Measurements from ENCODE around the gene PLCB2.

The PLCB2 gene

DNA sequence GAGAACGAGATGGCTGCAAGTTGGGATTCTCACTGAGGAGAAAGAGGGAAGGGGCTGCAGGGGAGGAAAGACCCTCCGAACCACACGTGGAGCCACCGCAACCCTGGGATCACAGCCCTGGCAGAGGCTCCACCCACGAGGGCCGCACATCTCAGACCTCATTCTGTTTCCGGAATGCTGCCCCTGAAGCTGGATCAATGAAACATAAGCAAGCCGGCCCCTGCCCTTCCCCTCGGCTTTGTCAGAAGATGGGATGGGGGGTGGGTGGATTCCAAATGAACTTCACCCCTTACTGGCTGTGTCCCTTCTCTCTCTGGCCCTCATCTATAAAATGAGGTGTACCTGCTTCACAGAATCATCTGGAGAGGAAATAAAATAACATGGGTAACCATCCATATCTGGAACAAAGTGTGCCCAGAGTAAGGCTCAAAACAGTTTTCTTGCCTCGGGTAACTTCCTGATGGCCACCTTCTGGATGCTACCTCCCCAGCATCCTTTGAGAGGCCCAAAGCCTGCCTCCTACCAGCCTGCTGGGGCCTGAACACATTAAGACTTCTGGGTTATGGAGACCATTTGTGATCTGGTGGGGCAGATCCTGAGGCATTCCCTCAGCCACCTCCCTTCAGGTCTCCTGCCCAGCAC, 37.6 kb upstream of the PLCB2 start:
- Mint-ChIP-seq H3K36me3 (ENCODE audit: low read depth) (no peaks in the 10 kb centered on the region), H3K4me1 (ENCODE audit: low read depth) (no peaks in the 10 kb centered on the region), H3K27ac (no peak overlapping the region), H3K4me3 (no peak overlapping the region), H3K9me3 (no peaks in the 10 kb centered on the region), H3K27me3 (no peaks in the 10 kb centered on the region)
- no peak for DNase-seq

DNA sequence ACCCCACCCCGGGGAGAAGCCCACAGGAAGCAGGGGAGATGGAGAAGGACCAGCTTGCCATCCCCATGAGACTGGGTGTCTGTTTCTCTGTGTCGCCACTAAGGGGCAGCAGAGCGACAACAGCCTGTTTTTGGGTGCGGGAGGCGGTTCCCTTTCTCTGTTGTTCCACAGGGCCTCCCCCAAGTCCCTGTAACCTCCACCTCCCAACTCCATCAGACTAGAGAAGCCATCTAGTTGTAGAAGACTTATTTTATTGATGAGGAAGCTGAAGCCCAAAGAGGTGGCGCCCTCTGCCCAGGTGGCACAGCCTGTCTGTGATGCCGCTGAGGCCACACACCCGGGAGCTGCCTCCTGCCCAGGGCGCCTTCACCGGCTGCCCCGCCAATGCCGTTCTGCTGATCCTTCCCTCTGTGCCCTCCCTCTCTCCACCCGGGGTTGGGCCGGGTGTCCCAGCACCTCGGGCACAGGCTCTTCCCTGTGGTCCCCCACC, 36.9 kb upstream of the PLCB2 start:
- H3K9me3 Mint-ChIP-seq = no peaks in the 10 kb centered on the region
- DNase-seq = peak; percentile 80
- H3K4me1 Mint-ChIP-seq (ENCODE audit: low read depth) = no peaks in the 10 kb centered on the region
- no peaks in the 10 kb centered on the region for H3K27me3 Mint-ChIP-seq
- no peaks in the 10 kb centered on the region for H3K36me3 Mint-ChIP-seq (ENCODE audit: low read depth)
- no peak overlapping the region for H3K27ac Mint-ChIP-seq
- no peak overlapping the region for H3K4me3 Mint-ChIP-seq

DNA sequence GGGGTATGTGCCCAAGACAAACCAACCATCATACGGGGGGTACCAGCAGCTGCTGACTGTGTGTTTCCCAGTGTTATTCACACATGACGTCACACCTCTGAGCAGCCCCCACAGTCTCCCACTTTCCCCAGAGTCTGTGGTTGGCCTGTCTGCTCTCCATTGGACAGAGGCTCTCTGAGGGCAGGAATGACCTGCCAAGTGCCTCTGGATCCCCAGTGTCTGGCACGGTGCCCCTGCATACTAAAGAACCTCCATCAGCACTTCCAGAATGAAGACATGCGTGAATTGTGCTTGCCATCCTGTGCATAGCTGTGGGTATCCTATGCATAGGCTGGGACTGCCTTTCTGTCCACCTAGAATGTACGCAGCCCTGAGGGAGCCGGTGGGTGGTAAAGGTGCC, 36.5 kb upstream of the PLCB2 start:
- Mint-ChIP-seq H3K27me3 (no peaks in the 10 kb centered on the region), H3K4me1 (ENCODE audit: low read depth) (no peaks in the 10 kb centered on the region), H3K4me3 (no peak overlapping the region), H3K36me3 (ENCODE audit: low read depth) (no peaks in the 10 kb centered on the region), H3K9me3 (no peaks in the 10 kb centered on the region), H3K27ac (no peak overlapping the region)
- no peak for DNase-seq

DNA sequence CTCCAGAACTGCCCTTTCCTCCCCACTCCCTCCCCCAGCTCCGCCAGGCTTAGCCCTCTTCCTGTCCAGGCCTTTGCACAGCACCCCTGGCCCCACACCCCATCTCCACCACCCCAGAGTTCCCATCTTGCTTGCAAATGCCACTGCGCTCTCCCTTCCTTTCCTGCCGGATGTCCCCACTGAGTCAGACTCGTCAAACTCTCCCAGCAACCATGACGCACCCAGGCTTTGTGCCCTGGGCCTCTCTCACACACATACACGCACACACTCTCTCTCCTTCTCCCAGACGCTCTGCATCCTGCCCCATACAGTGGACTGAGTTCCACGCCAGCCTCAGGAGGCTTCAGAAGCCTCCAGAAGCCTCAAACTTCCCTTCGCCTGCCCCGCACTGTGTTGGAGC, 35.8 kb upstream of the PLCB2 start:
- Mint-ChIP-seq H3K27ac (no peak overlapping the region), H3K9me3 (no peaks in the 10 kb centered on the region), H3K4me1 (ENCODE audit: low read depth) (no peaks in the 10 kb centered on the region), H3K4me3 (no peak overlapping the region), H3K36me3 (ENCODE audit: low read depth) (no peaks in the 10 kb centered on the region), H3K27me3 (no peaks in the 10 kb centered on the region)
- no peak for DNase-seq

DNA sequence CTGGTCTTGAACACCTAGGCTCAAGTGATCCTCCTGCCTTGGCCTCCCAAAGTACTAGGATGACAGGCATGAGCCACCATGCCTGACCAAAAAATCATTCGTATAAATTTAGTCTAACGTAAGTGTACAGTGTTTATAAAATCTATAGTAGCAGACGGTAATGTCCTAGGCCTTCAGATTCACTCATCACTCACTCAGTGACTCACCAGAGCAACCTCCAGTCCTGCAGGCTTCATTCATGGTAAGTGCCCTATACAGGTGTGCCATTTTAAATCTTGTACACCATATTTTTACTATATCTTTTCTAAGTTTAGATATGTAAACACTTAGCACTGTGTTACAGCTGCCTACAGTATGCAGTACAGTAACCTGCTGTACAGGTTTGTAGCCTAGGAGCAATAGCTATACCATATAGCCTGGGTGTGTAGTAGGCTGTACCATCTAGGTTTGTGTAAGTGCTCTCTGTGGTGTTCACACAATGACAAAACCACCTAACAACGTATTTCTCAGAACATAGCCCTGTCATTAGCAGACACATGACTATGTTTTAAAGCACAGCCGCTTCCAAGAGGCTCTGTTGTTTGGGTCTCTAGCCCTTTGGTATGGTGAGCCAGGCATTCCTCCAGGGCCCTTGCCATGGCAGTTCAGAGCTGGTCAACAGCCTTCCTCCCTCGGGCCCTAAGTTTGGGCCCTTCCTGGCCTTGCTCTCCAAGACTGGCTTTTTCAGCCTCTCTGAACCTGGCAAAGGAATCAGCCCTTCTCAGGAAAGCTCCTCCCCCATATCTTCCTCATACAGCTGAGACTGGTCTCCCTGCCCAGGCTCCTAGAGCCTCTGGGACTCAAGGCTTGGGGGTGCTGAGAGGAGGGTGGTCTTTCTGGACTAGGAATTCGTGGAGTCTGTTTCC, 34.9 kb upstream of the PLCB2 start:
- Mint-ChIP-seq H3K36me3 (ENCODE audit: low read depth) (no peaks in the 10 kb centered on the region), H3K4me1 (ENCODE audit: low read depth) (peaks cover 6% of the 10 kb centered on the region), H3K4me3 (no peak overlapping the region), H3K27ac (no peak overlapping the region), H3K27me3 (no peaks in the 10 kb centered on the region), H3K9me3 (no peaks in the 10 kb centered on the region)
- no peak for DNase-seq

DNA sequence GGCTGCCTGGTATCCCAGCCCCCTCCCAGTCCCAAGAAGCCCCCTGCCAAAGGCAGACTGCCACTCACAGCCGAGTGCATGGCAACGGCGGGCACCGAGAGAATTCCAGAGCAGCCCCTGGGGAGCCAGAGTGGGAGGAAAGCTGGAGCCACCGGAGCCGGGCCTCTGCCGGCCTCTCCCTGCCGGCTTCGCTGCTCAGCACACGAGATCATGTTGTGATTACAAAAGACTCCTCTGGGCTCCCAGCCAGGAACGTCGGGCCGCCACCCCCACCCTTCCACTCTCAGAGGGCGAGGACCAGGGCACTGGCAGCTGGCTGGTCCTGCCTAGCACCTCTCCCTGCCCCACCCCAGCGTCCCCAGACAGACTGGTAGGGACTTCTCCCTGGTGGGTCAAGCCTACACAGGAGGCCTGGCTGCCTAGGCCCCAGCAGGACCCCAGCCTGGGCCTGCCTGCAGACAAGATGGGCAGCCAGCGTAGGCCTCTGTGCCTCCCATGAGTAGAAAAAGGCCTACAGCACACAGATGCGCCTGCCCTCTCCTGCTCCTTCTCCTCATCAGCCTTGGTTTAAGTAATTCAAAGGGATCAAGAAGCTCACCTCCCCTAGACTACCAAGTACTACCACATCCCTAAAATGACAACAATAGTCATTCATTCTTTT, 33.1 kb upstream of the PLCB2 start, which contains the start of gene CCDC9B:
Gene CCDC9B, minus strand, starts transcription at position 200 of the 661 bp plus-strand sequence. Its CDS starts 120 bp downstream, at position 80.
- DNase-seq = no peak
- H3K4me3 Mint-ChIP-seq = no peak within 1 kb of the TSS
- no peaks in the 10 kb centered on the region for H3K9me3 Mint-ChIP-seq
- no peak within 1 kb of the TSS for H3K27ac Mint-ChIP-seq
- H3K27me3 Mint-ChIP-seq = no peaks in the 10 kb centered on the region
- H3K4me1 Mint-ChIP-seq (ENCODE audit: low read depth) = peaks cover 6% of the 10 kb centered on the region
- no peaks in the 10 kb centered on the region for H3K36me3 Mint-ChIP-seq (ENCODE audit: low read depth)

DNA sequence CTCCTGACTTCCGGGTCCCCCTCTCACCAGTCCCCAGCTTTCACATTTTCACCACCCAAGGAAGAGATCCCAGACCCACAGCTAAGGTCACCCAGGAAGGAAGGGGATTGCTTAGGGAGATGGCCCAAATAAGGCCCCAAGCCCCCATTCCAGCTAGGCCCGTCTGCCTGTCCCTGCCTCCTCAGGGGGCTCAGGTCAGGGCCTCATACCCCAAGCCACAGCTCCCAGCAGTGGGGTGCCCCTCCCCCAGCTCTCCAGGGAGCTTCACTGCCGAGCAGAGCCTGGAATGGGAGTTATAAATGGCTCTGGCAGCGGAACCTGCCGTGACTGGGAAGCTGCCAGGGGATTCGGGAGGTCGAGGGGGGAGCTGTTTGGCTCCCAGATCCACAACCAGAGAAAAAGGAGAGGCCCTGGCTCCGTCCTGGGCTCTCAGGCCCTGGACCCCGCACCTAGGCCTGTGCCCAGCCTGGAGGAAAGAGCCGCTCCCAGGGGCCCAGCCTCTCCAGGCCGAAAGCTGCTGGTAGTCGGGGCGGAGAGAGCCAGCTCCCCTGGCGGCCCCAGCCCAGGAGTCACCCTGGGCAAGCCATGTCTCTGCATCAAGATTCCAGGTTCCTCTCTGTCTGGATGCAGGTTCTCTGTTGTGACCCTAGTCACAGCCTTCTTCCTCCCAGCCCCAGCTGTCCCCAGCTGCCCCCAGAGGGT, 32.5 kb upstream of the PLCB2 start:
- Mint-ChIP-seq H3K4me3 (no peak overlapping the region), H3K36me3 (ENCODE audit: low read depth) (no peaks in the 10 kb centered on the region)

DNA sequence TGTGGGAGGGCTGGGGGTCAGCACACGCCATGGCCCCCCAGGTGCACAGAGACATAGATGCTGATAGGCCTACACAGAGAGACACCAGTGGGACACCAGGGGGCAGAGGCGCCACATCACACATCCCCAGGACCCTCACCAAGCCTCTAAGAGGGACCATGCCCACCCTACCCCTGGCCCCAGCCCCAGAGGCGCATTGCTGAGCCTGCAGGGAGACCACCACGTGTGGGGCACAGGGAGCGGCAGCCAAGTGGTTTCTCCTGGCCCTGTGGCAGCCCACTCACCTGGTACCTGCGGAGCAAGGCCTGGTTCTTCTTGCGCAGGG, 31.8 kb upstream of the PLCB2 start:
- no peak for DNase-seq
- H3K9me3 Mint-ChIP-seq = no peaks in the 10 kb centered on the region
- no peaks in the 10 kb centered on the region for H3K36me3 Mint-ChIP-seq (ENCODE audit: low read depth)
- H3K4me1 Mint-ChIP-seq (ENCODE audit: low read depth) = peaks cover 9% of the 10 kb centered on the region
- no peaks in the 10 kb centered on the region for H3K27me3 Mint-ChIP-seq
- no peak overlapping the region for H3K4me3 Mint-ChIP-seq
- no peak overlapping the region for H3K27ac Mint-ChIP-seq

More for the DNA sequence above, 32.5 kb upstream of the PLCB2 start:
- H3K27me3 Mint-ChIP-seq = no peaks in the 10 kb centered on the region
- no peaks in the 10 kb centered on the region for H3K9me3 Mint-ChIP-seq
- no peak overlapping the region for H3K27ac Mint-ChIP-seq
- H3K4me1 Mint-ChIP-seq (ENCODE audit: low read depth) = peaks cover 6% of the 10 kb centered on the region
- no peak for DNase-seq

DNA sequence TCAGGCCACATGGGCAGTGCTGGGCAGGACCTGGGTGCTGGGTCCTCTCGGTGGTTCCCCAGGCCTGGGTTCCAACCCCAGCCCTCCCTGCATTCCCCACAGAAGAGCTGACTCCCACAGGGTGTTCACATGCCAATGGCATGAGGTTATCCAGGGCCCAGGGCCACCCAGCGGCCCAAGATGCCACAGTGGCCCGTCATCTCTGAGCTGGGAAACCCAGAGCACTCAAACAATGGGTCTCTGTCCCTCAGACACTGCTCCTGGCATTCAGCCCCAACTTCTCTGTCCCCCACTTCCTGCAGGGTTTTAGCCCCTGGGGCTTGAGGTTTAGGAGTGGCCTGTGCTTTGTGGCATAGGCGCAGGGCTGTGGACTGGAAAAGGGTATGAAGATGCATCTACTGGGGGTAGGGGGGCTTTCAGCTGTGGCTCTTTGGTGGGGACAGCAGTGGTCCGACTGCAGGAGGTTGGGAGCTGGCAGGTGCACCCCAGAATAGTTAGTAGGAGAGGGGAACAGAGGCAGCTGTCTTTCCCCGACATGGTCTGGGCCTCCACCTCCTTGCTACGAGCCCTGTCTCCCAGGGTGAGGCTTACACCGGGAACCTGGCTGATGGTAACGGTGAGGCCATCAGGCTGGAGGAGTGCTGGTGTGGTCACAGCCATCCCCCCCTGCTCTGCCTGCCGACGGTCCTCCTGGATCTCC, 31.3 kb upstream of the PLCB2 start:
- no peaks in the 10 kb centered on the region for H3K9me3 Mint-ChIP-seq
- H3K27ac Mint-ChIP-seq = no peak overlapping the region
- no peaks in the 10 kb centered on the region for H3K27me3 Mint-ChIP-seq
- peaks cover 14% of the 10 kb centered on the region for H3K4me1 Mint-ChIP-seq (ENCODE audit: low read depth)
- H3K4me3 Mint-ChIP-seq = no peak overlapping the region
- H3K36me3 Mint-ChIP-seq (ENCODE audit: low read depth) = no peaks in the 10 kb centered on the region
- no peak for DNase-seq

DNA sequence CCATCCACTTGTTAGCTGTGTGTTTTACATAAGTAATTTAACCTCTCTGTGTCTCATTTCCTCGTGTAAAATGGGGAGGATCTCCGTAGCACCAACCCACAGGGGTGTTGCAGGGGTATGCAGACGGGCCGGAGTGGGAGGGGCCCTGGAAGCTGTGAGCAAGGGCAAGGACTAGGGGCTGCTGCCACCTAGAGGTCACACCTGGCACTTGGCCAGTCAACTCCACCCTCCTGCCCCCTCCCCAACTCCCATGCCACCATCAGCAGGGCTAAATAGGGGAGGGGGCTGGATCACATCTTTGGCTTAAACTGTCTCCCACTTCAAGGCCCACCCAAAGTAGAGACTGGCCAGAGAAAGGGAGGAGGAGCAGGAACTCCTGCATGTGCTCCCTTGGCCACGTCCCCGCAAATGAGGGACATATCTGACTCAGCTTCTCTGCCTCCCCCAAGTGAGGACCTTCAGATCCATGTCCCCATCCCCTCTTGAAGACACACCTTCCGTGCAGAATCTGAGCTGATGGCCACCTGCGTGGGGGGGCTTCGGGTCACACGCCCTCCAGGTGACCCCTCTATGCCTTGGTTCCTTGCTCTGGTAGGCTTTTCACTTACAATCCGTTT, 30.4 kb upstream of the PLCB2 start:
- H3K4me1 Mint-ChIP-seq (ENCODE audit: low read depth) = peaks cover 20% of the 10 kb centered on the region
- no peaks in the 10 kb centered on the region for H3K36me3 Mint-ChIP-seq (ENCODE audit: low read depth)
- H3K4me3 Mint-ChIP-seq = no peak overlapping the region
- no peak overlapping the region for H3K27ac Mint-ChIP-seq
- no peaks in the 10 kb centered on the region for H3K27me3 Mint-ChIP-seq
- H3K9me3 Mint-ChIP-seq = no peaks in the 10 kb centered on the region
- DNase-seq = peak; percentile 84

DNA sequence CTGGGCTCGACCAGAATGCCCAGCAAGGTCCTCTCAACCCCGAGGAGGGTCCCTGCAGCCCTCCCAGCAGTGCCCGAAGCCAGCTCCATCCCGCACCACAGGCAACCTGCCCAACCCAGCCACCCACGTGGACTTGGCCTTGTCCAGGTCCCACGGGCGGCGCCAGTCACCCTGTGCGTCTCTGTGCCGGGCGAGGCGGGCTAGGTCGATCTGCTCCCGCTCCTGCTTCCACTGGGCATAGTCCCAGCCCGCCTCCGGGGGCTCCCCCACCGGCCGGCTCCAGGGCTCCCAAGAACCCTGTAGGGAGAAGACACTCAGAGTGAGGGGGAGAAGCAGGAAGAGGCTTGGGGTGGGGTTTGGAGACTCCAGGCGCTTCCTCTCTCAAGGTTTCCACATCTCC, 29.9 kb upstream of the PLCB2 start:
- no peak for DNase-seq
- Mint-ChIP-seq H3K27ac (no peak overlapping the region), H3K27me3 (no peaks in the 10 kb centered on the region), H3K4me3 (no peak overlapping the region), H3K36me3 (ENCODE audit: low read depth) (no peaks in the 10 kb centered on the region), H3K4me1 (ENCODE audit: low read depth) (peaks cover 20% of the 10 kb centered on the region), H3K9me3 (no peaks in the 10 kb centered on the region)

DNA sequence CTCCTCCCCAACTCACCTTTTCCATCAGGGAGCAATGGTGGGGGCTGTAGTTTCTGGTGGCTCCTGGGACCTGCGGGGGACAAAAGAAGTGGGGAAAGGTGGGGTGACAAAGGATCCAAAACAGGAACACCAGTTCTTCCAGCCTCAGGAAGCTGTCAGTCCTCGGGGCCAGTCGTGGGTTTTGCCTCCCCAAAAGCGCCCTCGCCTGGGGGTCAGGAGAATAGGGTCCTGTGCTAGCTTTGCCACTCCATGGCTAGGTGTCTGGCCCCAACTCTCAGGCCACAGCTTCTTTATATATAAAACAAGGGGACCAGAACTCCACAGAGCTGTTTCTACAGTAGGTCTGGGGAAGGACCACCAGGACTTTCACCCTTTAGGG, 29.0 kb upstream of the PLCB2 start:
- H3K9me3 Mint-ChIP-seq = no peaks in the 10 kb centered on the region
- H3K4me3 Mint-ChIP-seq = no peak overlapping the region
- no peaks in the 10 kb centered on the region for H3K27me3 Mint-ChIP-seq
- H3K27ac Mint-ChIP-seq = no peak overlapping the region
- peaks cover 20% of the 10 kb centered on the region for H3K4me1 Mint-ChIP-seq (ENCODE audit: low read depth)
- no peak for DNase-seq
- no peaks in the 10 kb centered on the region for H3K36me3 Mint-ChIP-seq (ENCODE audit: low read depth)

DNA sequence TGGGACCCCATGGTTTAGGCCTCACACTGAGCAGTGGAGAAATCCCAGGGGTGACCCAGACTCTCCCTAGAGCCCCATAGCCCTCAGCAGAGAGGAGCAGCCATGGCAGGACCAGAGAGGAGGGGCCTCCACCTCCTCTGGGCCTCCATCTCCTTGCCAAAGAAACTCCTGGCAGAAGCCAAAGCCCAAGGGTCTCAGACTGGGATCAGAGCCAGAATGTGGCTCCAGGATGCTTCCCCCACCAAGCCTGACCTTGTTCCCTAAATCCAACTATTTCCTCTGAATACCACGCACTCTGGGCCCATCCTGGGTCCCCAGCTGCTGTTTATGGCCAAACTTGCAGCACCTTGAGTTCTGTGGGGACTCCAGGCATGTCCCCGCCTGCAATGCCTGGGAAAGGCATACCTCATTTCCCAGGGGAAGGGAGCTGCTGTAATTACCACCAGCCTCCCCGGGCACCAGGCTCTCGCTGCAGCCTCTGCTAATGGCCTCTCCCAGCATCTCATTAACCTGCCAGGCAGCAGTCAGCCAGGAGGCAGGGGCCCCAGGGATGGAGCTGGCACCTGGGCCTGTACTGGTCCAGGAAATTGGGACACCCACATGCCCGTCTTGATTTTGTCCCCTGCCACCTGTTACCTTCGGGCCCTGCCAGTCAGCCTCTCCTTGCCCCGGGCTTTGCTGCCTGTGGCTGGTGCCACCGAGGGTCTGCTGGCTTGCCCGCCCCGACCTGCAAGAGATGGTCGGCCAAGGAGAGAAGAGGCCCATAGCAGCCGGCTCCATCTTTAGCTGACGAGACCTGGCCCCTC, 28.4 kb upstream of the PLCB2 start:
- Mint-ChIP-seq H3K27ac (no peak overlapping the region), H3K9me3 (no peaks in the 10 kb centered on the region), H3K4me3 (no peak overlapping the region), H3K4me1 (ENCODE audit: low read depth) (peaks cover 20% of the 10 kb centered on the region), H3K27me3 (no peaks in the 10 kb centered on the region), H3K36me3 (ENCODE audit: low read depth) (no peaks in the 10 kb centered on the region)
- DNase-seq = no peak
